Ovary (tissue), 9 donors: ENCODE measurements around the gene PRLR. TPM values are rescaled to one million over a fixed set of nuclear protein-coding genes. Genes with fewer than 3 reads are reported as not detected.
"Not testable (repeated sequence)": the region's sequence is repeated elsewhere in the genome, so short reads cannot be mapped to it uniquely, and the experiment has no call there.

Experiments used
- DNase-seq, 5 donors: peaks; one replicate each; pipeline ENCODE4 v3.0.0-alpha.2; 2019 to 2020
- H3K27ac ChIP-seq, 2 donors: fragments of 200-600 bp; one replicate each; pipeline versions ENCODE4 v1.5.1 to v1.8.0; 2019 to 2022
- H3K27me3 ChIP-seq: fragments of 200-600 bp; one replicate; pipeline ENCODE4 v1.8.0; 2022
- H3K36me3 ChIP-seq: fragments of 200-600 bp; sonication (generic); one replicate; pipeline ENCODE4 v1.5.1; 2019
- H3K4me1 ChIP-seq: one replicate; pipeline ENCODE4 v1.8.1; 2013; ENCODE audit warnings: mild to moderate bottlenecking, moderate library complexity; ENCODE audit not compliant: insufficient read depth
- H3K4me3 ChIP-seq: fragments of 200-600 bp; sonication (generic); one replicate; pipeline ENCODE4 v1.5.1; 2017
- H3K9me3 ChIP-seq, 2 donors: fragments of 200-600 bp in 1 of 2; sonication (generic) in 1 of 2; one replicate each; pipeline versions ENCODE4 v1.5.1 to v1.8.1; 2013 to 2019; ENCODE audit warnings: mild to moderate bottlenecking in 1 of 2, moderate library complexity in 1 of 2
- CTCF ChIP-seq, 3 donors: fragments of 450-650 bp in 2 of 3; fragments of 200-600 bp in 1 of 3; IDR thresholded peaks; one replicate each; pipeline versions ENCODE4 v1.5.1 to v1.8.0; 2016 to 2022; ENCODE audit warnings: antibody characterized with exemption in 3 of 3, mild to moderate bottlenecking in 1 of 3
- EP300 ChIP-seq: sonication (generic); formaldehyde crosslinking; IDR thresholded peaks from one replicate; pipeline ENCODE4 v1.6.1; 2017; ENCODE audit warnings: antibody characterized with exemption
- POLR2A ChIP-seq: fragments of 450-650 bp; IDR thresholded peaks from one replicate; pipeline ENCODE4 v1.6.1; 2017; ENCODE audit warnings: antibody characterized with exemption, mild to moderate bottlenecking, moderate library complexity
- WGBS, 3 donors: extraction: QIAGEN DNeasy Blood & Tissue Kit in 1 of 3; methylation state at CpG; one replicate each; pipeline versions ENCODE4 v1.1.5 to v1.1.7; 2013 to 2017; 5-methylcytosine and 5-hydroxymethylcytosine counted together
- intact Hi-C, 4 donors: fragments of 100-400 bp; cut with DNase I; formaldehyde crosslinking; loops; one replicate each; pipeline versions ENCODE4 v1.11.0 to v1.15.1; 2022 to 2023
- polyA plus RNA-seq, 2 donors: library from polyadenylated mRNA; stranded (reverse); fragments of 200-250 nt in 1 of 2; fragments of 350-450 nt in 1 of 2; fragmentation: Illumina TruSeq in 1 of 2; extraction: RNeasy Lipid Tissue Mini Kit (QIAGEN cat#74804) in 1 of 2; gene quantifications; one replicate each; pipeline ENCODE4 v1.2.3, GENCODE V29; 2013 to 2014
- total RNA-seq, 7 donors: library from RNA; depleted of rRNA in 2 of 7; stranded (reverse); fragments of >200 nt in 2 of 7; fragmentation: NEBNext Ultra II Directional in 3 of 7; extraction: Animal tissue kit (Norgen Biotek cat#: 25700) in 3 of 7; gene quantifications; one replicate each; pipeline versions ENCODE4 v1.1.0 to v1.2.4, GENCODE V29; 2016 to 2023
- donor health status: DM: no; HTN: no; CAD: no; lungs with moderate emphysema.
- donor health status: DM: no; HTN: no; CAD: no.
- donor health status: Bipolar disorder and iron deficiency.
- donor health status: DM: yes; HTN: yes; CAD: no.
- donor health status: DM: no; HTN: no; CAD: no.
- donor health status: DM: yes; HTN: yes; CAD: no.

PRLR gene
- total and polyA plus RNA-seq, 9 donors = 1.8 to 24.5 (median 8.1) TPM

GRCh38 chr5:35103637-35104299 is 126.5 kb downstream of the PRLR start:
- DNase-seq = no peak
- TF ChIP-seq CTCF (IDR thresholded peaks at IDR 0.05) (no peak), POLR2A (no peak), EP300 (no peak)
- Histone ChIP-seq H3K27me3 (no peaks in the 10 kb centered on the region), H3K4me1 (no peaks in the 10 kb centered on the region), H3K27ac (no peak overlapping the region), H3K36me3 (no peaks in the 10 kb centered on the region), H3K4me3 (no peak overlapping the region), H3K9me3 (no peaks in the 10 kb centered on the region)
- 87 to 91% (median 88%) methylated on average over 5 of the region's 5 CpGs for WGBS, 3 donors
- intact Hi-C loops = no loop called here

GRCh38 chr5:35101720-35102119 is 128.6 kb downstream of the PRLR start:
- H3K9me3 ChIP-seq, H3K27me3 ChIP-seq, H3K4me3 ChIP-seq, H3K4me1 ChIP-seq, H3K36me3 ChIP-seq, DNase-seq, intact Hi-C loops, H3K27ac ChIP-seq: not testable (repeated sequence)
- WGBS, 3 donors = 92 to 96% (median 95%) methylated on average over 9 of the region's 9 CpGs

- H3K27ac ChIP-seq = no peak overlapping the region
- H3K4me3 ChIP-seq = no peak overlapping the region
- TF ChIP-seq EP300 (no peak), CTCF (IDR thresholded peaks at IDR 0.05) (no peak), POLR2A (no peak)
- H3K27me3 ChIP-seq = no peaks in the 10 kb centered on the region
- no peaks in the 10 kb centered on the region for H3K4me1 ChIP-seq
- no peaks in the 10 kb centered on the region for H3K36me3 ChIP-seq
- no peaks in the 10 kb centered on the region for H3K9me3 ChIP-seq
- 88 to 93% (median 92%) methylated on average over 4 of the region's 4 CpGs for whole genome bisulfite sequencing, 3 donors
- intact Hi-C loops = no loop called here
- DNase-seq = no peak
Observed at GRCh38 chr5:35101016-35101415, 129.3 kb downstream of the PRLR start.

GRCh38 chr5:35098214-35098613 is 132.1 kb downstream of the PRLR start:
- H3K4me3 ChIP-seq = no peak overlapping the region
- H3K4me1 ChIP-seq = peaks cover 2% of the 10 kb centered on the region
- H3K9me3 ChIP-seq = no peaks in the 10 kb centered on the region
- no peaks in the 10 kb centered on the region for H3K36me3 ChIP-seq
- no peak overlapping the region for H3K27ac ChIP-seq
- no peaks in the 10 kb centered on the region for H3K27me3 ChIP-seq
- TF ChIP-seq CTCF (IDR thresholded peaks at IDR 0.05) = no peak
- TF ChIP-seq EP300 = no peak
- no peak for TF ChIP-seq POLR2A
- intact Hi-C loops = no loop called here
- WGBS, 3 donors = 73 to 80% (median 79%) methylated on average over 4 of the region's 4 CpGs
- no peak for DNase-seq

GRCh38 chr5:35096932-35097331 is 133.4 kb downstream of the PRLR start:
- Histone ChIP-seq H3K9me3 (no peaks in the 10 kb centered on the region), H3K4me1 (peaks cover 2% of the 10 kb centered on the region), H3K36me3 (no peaks in the 10 kb centered on the region), H3K4me3 (no peak overlapping the region), H3K27ac (no peak overlapping the region), H3K27me3 (no peaks in the 10 kb centered on the region)
- 81 to 94% (median 83%) methylated on average over 1 of the region's 1 CpG for WGBS, 3 donors
- no peak for TF ChIP-seq EP300
- no peak for TF ChIP-seq CTCF (IDR thresholded peaks at IDR 0.05)
- TF ChIP-seq POLR2A = no peak
- DNase-seq = no peak
- intact Hi-C loops = no loop called here
